NCI-H2171 treated with DMSO at 0.1 percent for 48 hours (cell line): Measurements from ENCODE around the gene DLEC1.
A peak's percentile ranks its signal among the peaks of the same experiment; 100 is the strongest.

Experiments used
- DNase-seq: peaks from one replicate; lab custom pipeline; 2025; lab: John Stamatoyannopoulos, UW

Gene DLEC1

GRCh38 chr3:38136777-38137614, 98.0 kb downstream of the DLEC1 start, which contains the start of gene ACAA1:
Gene ACAA1, minus strand, starts transcription at chr3:38137127. Its CDS starts 92 bp downstream, at chr3:38137035.
- peak; percentile 95 for DNase-seq

DNA sequence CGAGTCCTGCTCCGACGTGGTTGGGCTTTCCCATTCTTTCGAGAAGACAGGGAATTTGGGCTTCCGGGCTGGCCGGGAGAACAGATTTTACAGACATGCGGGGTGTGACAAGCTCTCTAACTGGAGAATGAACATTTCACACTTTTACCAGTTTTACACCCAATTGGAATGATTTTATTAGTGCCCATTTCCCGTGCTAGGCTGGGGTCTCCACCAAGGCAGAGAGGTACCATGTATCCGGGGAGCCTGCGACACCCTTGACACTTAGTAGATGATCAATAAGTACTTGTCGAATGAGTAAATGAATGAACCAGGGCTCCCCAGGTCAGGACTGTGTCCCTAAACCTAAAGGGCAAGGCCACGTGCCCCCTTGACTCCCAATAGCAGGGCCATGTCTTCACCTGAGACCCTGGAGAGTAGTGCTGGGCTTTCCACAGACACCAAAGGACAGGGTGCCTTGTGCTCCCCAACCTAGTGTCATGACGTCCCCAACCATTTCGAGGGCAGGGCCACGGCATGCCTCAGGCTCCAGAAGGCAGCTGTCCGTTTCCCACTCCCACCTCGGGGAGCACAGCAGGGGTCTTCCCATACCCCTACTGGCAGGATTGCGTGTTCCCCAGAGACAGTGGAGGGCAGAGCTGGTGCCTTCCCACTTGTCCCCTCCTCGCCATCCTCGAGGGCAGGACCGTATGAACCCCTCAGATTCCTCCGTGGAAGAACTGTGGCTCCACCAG, 98.8 kb downstream of the DLEC1 start:
- DNase-seq: peak; percentile 37

DNA sequence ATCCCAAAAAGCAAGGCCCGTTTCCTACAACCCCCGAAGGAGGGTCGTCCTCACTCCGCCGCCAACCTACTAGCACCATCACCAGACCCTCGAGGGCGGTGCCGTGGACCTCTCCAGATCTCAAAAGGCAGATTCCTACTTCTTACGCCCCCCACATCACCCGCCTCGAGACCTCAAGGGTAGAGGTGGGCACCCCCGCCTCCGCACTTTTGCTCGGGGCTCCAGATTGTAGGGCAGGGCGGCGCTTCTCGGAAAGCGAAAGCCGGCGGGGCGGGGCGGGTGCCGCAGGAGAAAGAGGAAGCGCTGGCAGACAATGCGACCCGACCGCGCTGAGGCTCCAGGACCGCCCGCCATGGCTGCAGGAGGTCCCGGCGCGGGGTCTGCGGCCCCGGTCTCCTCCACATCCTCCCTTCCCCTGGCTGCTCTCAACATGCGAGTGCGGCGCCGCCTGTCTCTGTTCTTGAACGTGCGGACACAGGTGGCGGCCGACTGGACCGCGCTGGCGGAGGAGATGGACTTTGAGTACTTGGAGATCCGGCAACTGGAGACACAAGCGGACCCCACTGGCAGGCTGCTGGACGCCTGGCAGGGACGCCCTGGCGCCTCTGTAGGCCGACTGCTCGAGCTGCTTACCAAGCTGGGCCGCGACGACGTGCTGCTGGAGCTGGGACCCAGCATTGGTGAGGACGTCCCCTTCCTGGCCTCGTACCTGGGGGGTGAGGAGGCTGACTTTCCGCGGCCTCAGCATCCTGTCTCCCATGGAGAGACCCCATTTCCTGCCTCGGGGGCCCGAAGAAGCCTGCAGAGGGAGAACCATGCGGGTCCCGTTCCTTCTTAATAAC, 99.6 kb downstream of the DLEC1 start, which contains the start of gene MYD88:
Gene MYD88, plus strand, starts transcription at position 313 of the 842 bp plus-strand sequence. Its CDS starts 40 bp downstream, at position 353.
- DNase-seq: peak; percentile 43

DNA sequence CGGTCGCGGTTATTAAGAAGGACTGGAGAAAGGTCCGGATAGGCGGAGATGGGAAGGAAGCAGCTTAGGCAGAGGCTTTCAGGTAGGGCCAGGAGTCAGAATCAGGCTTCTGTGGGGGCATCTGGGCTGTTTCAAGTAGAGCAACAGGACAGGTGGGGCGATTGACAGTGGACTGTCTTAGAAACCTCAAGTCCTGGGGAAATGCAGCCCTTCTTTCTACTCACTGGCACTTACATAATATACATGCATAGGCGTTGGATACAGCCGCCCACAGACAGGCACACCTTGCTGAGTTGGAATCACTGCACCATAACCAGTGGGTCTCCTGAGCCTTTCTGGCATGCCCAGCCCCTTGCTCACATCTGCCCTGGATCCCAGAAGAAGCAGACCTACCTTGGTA, 100.2 kb downstream of the DLEC1 start:
- no peak for DNase-seq

DNA sequence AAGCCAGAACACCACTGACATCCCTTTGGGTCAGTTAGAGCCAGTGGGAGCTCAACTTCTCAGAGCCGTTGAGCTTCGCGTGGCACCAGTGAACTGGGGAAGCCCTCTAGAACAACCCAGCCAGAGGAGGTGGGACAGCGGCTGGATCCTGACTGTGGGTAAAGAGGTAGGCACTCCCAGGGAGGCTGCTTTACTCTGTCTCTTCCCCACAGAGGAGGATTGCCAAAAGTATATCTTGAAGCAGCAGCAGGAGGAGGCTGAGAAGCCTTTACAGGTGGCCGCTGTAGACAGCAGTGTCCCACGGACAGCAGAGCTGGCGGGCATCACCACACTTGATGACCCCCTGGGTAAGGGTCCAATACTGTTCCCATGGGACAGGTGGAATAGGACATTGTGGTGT, 100.6 kb downstream of the DLEC1 start:
- DNase-seq: no peak

GRCh38 chr3:38140326-38141172, 101.5 kb downstream of the DLEC1 start:
- no peak for DNase-seq

- DNase-seq: no peak
These were observed 102.4 kb downstream of the DLEC1 start for GRCh38 chr3:38141173-38141951.

DNA sequence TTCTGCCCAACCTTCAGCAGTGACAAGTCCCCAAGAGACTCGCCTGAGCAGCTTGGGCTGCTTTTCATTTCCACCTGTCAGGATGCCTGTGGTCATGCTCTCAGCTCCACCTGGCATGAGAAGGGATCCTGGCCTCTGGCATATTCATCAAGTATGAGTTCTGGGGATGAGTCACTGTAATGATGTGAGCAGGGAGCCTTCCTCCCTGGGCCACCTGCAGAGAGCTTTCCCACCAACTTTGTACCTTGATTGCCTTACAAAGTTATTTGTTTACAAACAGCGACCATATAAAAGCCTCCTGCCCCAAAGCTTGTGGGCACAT, 102.9 kb downstream of the DLEC1 start:
- no peak for DNase-seq

DNA sequence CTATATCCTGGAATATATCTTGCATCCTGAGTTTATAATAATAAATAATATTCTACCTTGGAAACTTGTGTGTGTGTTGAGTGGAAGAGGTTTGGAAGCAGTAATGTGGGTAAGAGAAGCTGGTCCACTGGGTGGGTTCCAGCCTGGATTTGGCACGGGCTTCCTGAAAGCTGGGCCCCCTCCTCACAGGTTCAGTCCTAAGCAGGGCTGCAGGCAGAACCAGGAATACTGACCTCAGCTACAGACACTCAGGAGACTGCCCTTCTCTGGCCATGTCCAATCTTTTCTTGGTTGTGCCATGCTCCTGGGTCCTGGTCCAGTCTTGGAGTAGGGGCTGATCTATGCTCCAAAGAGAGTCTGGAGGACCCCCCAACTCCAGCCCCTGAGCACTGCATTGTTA, 104.0 kb downstream of the DLEC1 start:
- DNase-seq: no peak

- no peak for DNase-seq
These were observed 104.5 kb downstream of the DLEC1 start for GRCh38 chr3:38143511-38143910.

DNA sequence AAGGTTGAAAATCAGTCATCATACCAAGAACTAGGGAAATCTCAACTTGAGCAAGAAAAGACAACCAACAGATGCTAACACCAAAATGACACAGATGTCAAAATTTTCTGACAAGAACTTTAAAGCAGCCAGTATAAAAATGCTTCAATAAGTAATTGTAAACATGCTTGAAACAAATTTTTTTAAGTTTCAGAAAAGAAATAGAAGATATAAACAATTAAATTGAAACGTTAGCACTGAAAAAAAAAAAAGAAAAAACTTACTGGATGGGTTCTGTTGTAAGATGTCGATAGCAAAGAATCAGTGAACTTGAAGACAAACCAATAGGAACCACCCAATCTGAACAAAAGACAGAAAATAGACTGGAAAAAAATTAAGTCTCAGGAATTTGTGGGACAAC, 107.5 kb downstream of the DLEC1 start:
- no peak for DNase-seq

- DNase-seq: no peak
These were observed 108.4 kb downstream of the DLEC1 start for GRCh38 chr3:38147421-38147820.

- DNase-seq: no peak
These were observed 109.4 kb downstream of the DLEC1 start for GRCh38 chr3:38148311-38148882.

DNA sequence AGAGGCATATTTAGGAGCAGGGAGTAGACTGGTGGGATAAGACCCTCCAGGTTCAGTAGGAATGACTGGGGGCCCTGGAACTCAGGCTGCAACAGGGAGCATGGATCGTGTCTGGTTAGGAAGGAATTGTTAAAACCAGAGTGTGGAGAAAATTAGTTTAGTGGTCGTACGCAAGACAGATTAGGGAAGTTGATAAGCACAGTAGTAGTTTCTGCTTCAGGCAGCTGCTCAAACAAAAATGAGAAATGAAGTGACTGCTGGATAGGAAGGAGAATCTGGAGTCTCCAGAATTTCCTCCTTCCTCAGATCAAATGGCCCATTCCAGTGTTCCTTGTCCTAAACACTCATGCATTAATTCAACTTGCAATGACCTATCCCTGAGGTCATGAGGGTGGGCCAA, 110.7 kb downstream of the DLEC1 start:
- no peak for DNase-seq

- DNase-seq: no peak
These were observed 111.9 kb downstream of the DLEC1 start for GRCh38 chr3:38150780-38151528.

GRCh38 chr3:38151667-38152265, 112.8 kb downstream of the DLEC1 start:
- DNase-seq: no peak

DNA sequence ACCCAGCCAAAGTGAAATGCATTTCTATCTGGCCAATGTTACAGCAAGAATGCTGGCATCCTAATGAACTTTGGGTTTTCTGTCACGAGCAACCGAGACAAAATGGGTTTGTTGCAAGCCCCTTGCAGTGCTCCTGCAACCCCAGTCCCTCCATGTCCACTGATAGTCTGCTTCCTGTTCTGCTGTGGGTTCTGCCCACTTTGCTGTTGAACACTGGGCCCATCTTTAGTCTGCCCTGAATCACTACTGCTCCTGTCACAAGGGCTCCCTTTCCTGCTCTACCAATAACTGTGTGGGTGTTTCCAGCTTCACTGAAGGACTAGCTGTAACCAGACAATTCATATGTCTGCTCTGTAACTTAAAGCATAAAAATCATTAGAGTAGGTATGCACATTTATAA, 113.6 kb downstream of the DLEC1 start:
- no peak for DNase-seq

- DNase-seq: no peak
These were observed 114.2 kb downstream of the DLEC1 start for GRCh38 chr3:38153221-38153620.

DNA sequence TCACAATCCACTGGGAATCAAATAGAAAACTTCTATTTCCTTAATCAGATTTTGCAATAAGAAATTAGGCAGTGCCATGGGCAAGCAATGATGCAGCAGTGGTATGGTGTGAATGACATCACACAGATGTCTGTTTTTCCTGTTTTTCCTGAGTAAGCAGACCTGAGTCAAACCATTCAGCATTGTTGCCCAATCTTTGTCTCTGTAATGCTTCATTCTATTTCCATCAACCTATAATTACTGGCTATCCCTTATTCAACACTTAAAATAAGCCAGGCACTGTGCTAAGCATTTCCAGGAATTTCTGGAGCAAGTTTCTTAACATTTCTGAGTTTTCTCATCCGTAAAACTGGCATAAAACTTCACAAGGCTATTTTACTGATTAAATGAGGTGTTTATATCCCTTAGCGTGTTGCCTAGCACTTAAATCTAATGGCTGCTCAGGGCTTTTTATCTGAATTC, 115.1 kb downstream of the DLEC1 start:
- no peak for DNase-seq
